ENCODE data around the gene MDM1.

- TF ChIP-seq POLR2AphosphoS5 (IDR thresholded peaks at IDR 0.05): no peak
- TF ChIP-seq CTCF (IDR thresholded peaks at IDR 0.05): no peak
- no peak for TF ChIP-seq POLR2A (IDR thresholded peaks at IDR 0.05)
Observed at GRCh38 chr12:68349921-68350606, 17.9 kb upstream of the MDM1 start.

Measured in upper lobe of left lung (tissue), 4 donors.